A549 (cell line): ENCODE data around the gene C8B. TPM values are rescaled to one million over a fixed set of nuclear protein-coding genes. Genes with fewer than 3 reads are reported as not detected.

ENCODE experiments used
- ATAC-seq, 2 experiments: fragments of 200-7000 bp in 1 of 2; fragments of >200 bp in 1 of 2; cut with Nextera tagmentation in 1 of 2; cut with Tn5 transposase in 1 of 2; 3 replicates each; pipeline versions ENCODE4 v1.8.0 to v1.9.1; 2018 to 2020; ENCODE audit warnings: mild to moderate bottlenecking in 1 of 2, moderate library complexity in 1 of 2
- CTCF ChIA-PET: fragments of 300-600 bp; sonication (Branson Sonifier 250); formaldehyde crosslinking; extraction: SDS; loops from one replicate; lab custom pipeline; 2021; ENCODE audit warnings: antibody characterized with exemption, inconsistent platforms; lab: Yijun Ruan, JAX
- POLR2A ChIA-PET: fragments of 350-600 bp; formaldehyde crosslinking; extraction: SDS; loops from one replicate; lab custom pipeline; 2021; ENCODE audit warnings: antibody characterized with exemption, inconsistent platforms; lab: Yijun Ruan, JAX
- DNase-seq, 2 experiments: peaks; one replicate each; pipeline versions ENCODE4 v3.0.0 to v3.0.0-alpha.2; 2011 to 2016; ENCODE audit warnings: low read depth in 1 of 2, low spot score in 1 of 2
- FAIRE-seq: peaks from 2 replicates; lab custom pipeline; 2011; peaks lifted over from hg19 to GRCh38; lab: Jason Lieb, UNC
- H3K27ac ChIP-seq, 2 experiments: fragments of >200 bp; sonication (Bioruptor Twin); formaldehyde crosslinking; 3 replicates each; pipeline ENCODE4 v1.5.1; 2016 to 2017
- H3K4me1 ChIP-seq: fragments of >200 bp; sonication (Bioruptor Twin); formaldehyde crosslinking; 3 replicates; pipeline ENCODE4 v1.6.1; 2016
- H3K4me2 ChIP-seq: fragments of >200 bp; sonication (Bioruptor Twin); formaldehyde crosslinking; 3 replicates; pipeline ENCODE4 v1.6.1; 2016
- H3K4me3 ChIP-seq: fragments of >200 bp; sonication (Bioruptor Twin); formaldehyde crosslinking; 3 replicates; pipeline ENCODE4 v1.5.1; 2016
- H3K9me3 ChIP-seq: fragments of >200 bp; sonication (Bioruptor Twin); formaldehyde crosslinking; 3 replicates; pipeline ENCODE4 v1.6.1; 2016
- BCL3 ChIP-seq: fragments of >200 bp; sonication (Bioruptor Twin); formaldehyde crosslinking; IDR thresholded peaks from 3 replicates; pipeline ENCODE4 v1.6.1; 2016
- BHLHE40 ChIP-seq: IDR thresholded peaks from 2 replicates; pipeline ENCODE4 v1.6.1; 2012; ENCODE audit warnings: low read depth, low read length, inconsistent platforms
- CHD2 ChIP-seq: fragments of 150-350 bp; IDR thresholded peaks from 2 replicates; pipeline ENCODE4 v1.6.1; 2014; ENCODE audit warnings: low read length; ENCODE audit not compliant: partially characterized antibody
- EHF ChIP-seq: fragments of 250-450 bp; sonication (Bioruptor Pico); IDR thresholded peaks from 2 replicates; pipeline ENCODE4 v1.5.0; 2020; ENCODE audit warnings: mild to moderate bottlenecking
- ELK1 ChIP-seq: fragments of 150-350 bp; IDR thresholded peaks from 2 replicates; pipeline ENCODE4 v1.6.1; 2014; ENCODE audit warnings: low read depth, mild to moderate bottlenecking, low read length
- FOSB ChIP-seq: fragments of 250-450 bp; sonication (Bioruptor Pico); IDR thresholded peaks from 2 replicates; pipeline ENCODE4 v1.5.0; 2020; ENCODE audit warnings: mild to moderate bottlenecking, moderate library complexity
- HEYL ChIP-seq: fragments of 250-450 bp; sonication (Bioruptor Pico); IDR thresholded peaks from 2 replicates; pipeline ENCODE4 v1.8.0; 2021; ENCODE audit warnings: mild to moderate bottlenecking, moderate library complexity
- HOXA7 ChIP-seq: fragments of 250-450 bp; sonication (Bioruptor Pico); IDR thresholded peaks from 2 replicates; pipeline ENCODE4 v1.5.0; 2020; ENCODE audit warnings: mild to moderate bottlenecking, moderate library complexity
- JUNB ChIP-seq: fragments of >200 bp; sonication (Bioruptor Twin); formaldehyde crosslinking; IDR thresholded peaks from 2 replicates; pipeline ENCODE4 v1.6.1; 2016
- KDM5A ChIP-seq: fragments of 200-600 bp; sonication (generic); IDR thresholded peaks from 2 replicates; pipeline ENCODE4 v1.6.1; 2016; ENCODE audit warnings: antibody characterized with exemption, mild to moderate bottlenecking
- MAFK ChIP-seq: fragments of 450-650 bp; IDR thresholded peaks from 2 replicates; pipeline ENCODE4 v1.6.1; 2014; ENCODE audit not compliant: partially characterized antibody
- MYC ChIP-seq: IDR thresholded peaks from 2 replicates; pipeline ENCODE4 v1.6.1; 2012; ENCODE audit warnings: mild to moderate bottlenecking, inconsistent platforms, low read length, improper control_type of control experiment, borderline replicate concordance
- NR3C1 ChIP-seq: fragments of >200 bp; sonication (Bioruptor Twin); formaldehyde crosslinking; IDR thresholded peaks from 3 replicates; pipeline ENCODE4 v1.6.1; 2017
- PBX3 ChIP-seq: IDR thresholded peaks from 2 replicates; pipeline ENCODE4 v1.6.1; 2012
- POLR2AphosphoS2 ChIP-seq: conservative IDR thresholded peaks from 2 replicates; pipeline ENCODE4 v1.6.1; 2012; ENCODE audit warnings: low read length, improper control_type of control experiment, inconsistent platforms
- RAD21 ChIP-seq, 2 experiments: fragments of >200 bp in 1 of 2; sonication (Bioruptor Twin) in 1 of 2; formaldehyde crosslinking in 1 of 2; IDR thresholded peaks in 1 of 2; conservative IDR thresholded peaks in 1 of 2; 2 replicates in 1 of 2; 3 replicates in 1 of 2; pipeline ENCODE4 v1.6.1; 2012 to 2018; ENCODE audit warnings: inconsistent platforms in 1 of 2
- SMC3 ChIP-seq: fragments of >200 bp; sonication (Bioruptor Twin); formaldehyde crosslinking; IDR thresholded peaks from 3 replicates; pipeline ENCODE4 v1.6.1; 2018; ENCODE audit warnings: inconsistent platforms
- SREBF2 ChIP-seq: fragments of 450-650 bp; IDR thresholded peaks from 2 replicates; pipeline ENCODE4 v1.6.1; 2014; ENCODE audit warnings: mild to moderate bottlenecking, moderate library complexity
- USF2 ChIP-seq: fragments of 450-650 bp; IDR thresholded peaks from 2 replicates; pipeline ENCODE4 v1.6.1; 2014; ENCODE audit warnings: antibody characterized with exemption
- ZNF302 ChIP-seq: fragments of 250-450 bp; sonication (Bioruptor Pico); IDR thresholded peaks from 2 replicates; pipeline ENCODE4 v1.9.0; 2021; ENCODE audit warnings: inconsistent platforms, mild to moderate bottlenecking, moderate library complexity
- WGBS: methylation state at CpG from one replicate; pipeline ENCODE4 v1.1.6; 2017; ENCODE audit errors: missing lambda C conversion rate; 5-methylcytosine and 5-hydroxymethylcytosine counted together
- polyA plus RNA-seq, 4 experiments: library from polyadenylated mRNA; depleted of rRNA in 3 of 4; stranded (reverse); fragments of >200 nt; fragmentation: RNase III in 1 of 4; extraction: RNeasy Plus Mini Kit Qiagen cat#74134 plus additional on column Dnase treatment in 1 of 4; gene quantifications; 2 replicates in 3 of 4; 3 replicates in 1 of 4; pipeline ENCODE4 v1.2.3, GENCODE V29; 2011 to 2017
- TF ChIP-seq, protein P1 (sequence below): IDR thresholded peaks from 2 replicates; pipeline ENCODE4 v1.6.1; 2012
- TF ChIP-seq, protein P2 (sequence below): fragments of 200-600 bp; sonication (generic); IDR thresholded peaks from 2 replicates; pipeline ENCODE4 v1.6.1; 2016; ENCODE audit warnings: antibody characterized with exemption, mild to moderate bottlenecking, moderate library complexity

Gene C8B
- polyA plus RNA-seq, 2 of the 4 experiments (the other 2 are of a cell fraction): not detected

GRCh38 chr1:56973923-56974742 is 8.3 kb upstream of the C8B start:
- no peak for ATAC-seq
- CTCF ChIA-PET: no interaction called here
- POLR2A ChIA-PET: no interaction called here
- no peak overlapping the region for H3K4me3 ChIP-seq
- WGBS: 0% methylated on average over 5 of the region's 5 CpGs
- TF ChIP-seq, protein P1, sequence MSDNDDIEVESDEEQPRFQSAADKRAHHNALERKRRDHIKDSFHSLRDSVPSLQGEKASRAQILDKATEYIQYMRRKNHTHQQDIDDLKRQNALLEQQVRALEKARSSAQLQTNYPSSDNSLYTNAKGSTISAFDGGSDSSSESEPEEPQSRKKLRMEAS: no peak
- no peak for TF ChIP-seq EHF (CRISPR knock-in tag)
- TF ChIP-seq CHD2: no peak
- no peak for TF ChIP-seq FOSB (CRISPR knock-in tag)
- no peak for TF ChIP-seq RAD21 (conservative IDR thresholded peaks at IDR 0.05 in 1 of 2, IDR thresholded peaks at IDR 0.05 in 1 of 2)
- TF ChIP-seq BCL3: no peak
- TF ChIP-seq, protein P2, sequence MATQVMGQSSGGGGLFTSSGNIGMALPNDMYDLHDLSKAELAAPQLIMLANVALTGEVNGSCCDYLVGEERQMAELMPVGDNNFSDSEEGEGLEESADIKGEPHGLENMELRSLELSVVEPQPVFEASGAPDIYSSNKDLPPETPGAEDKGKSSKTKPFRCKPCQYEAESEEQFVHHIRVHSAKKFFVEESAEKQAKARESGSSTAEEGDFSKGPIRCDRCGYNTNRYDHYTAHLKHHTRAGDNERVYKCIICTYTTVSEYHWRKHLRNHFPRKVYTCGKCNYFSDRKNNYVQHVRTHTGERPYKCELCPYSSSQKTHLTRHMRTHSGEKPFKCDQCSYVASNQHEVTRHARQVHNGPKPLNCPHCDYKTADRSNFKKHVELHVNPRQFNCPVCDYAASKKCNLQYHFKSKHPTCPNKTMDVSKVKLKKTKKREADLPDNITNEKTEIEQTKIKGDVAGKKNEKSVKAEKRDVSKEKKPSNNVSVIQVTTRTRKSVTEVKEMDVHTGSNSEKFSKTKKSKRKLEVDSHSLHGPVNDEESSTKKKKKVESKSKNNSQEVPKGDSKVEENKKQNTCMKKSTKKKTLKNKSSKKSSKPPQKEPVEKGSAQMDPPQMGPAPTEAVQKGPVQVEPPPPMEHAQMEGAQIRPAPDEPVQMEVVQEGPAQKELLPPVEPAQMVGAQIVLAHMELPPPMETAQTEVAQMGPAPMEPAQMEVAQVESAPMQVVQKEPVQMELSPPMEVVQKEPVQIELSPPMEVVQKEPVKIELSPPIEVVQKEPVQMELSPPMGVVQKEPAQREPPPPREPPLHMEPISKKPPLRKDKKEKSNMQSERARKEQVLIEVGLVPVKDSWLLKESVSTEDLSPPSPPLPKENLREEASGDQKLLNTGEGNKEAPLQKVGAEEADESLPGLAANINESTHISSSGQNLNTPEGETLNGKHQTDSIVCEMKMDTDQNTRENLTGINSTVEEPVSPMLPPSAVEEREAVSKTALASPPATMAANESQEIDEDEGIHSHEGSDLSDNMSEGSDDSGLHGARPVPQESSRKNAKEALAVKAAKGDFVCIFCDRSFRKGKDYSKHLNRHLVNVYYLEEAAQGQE: no peak
- TF ChIP-seq SMC3: no peak
- TF ChIP-seq USF2: no peak
- no peak for TF ChIP-seq HEYL (CRISPR knock-in tag)
- TF ChIP-seq, all 56 proteins: peak for 0
- Histone ChIP-seq H3K27ac (no peak overlapping the region), H3K9me3 (no peaks in the 10 kb centered on the region; the same call in 2 of the 3 replicates), H3K4me2 (no peak overlapping the region), H3K4me1 (no peaks in the 10 kb centered on the region)
- FAIRE-seq: no peak
- DNase-seq: no peak

DNA sequence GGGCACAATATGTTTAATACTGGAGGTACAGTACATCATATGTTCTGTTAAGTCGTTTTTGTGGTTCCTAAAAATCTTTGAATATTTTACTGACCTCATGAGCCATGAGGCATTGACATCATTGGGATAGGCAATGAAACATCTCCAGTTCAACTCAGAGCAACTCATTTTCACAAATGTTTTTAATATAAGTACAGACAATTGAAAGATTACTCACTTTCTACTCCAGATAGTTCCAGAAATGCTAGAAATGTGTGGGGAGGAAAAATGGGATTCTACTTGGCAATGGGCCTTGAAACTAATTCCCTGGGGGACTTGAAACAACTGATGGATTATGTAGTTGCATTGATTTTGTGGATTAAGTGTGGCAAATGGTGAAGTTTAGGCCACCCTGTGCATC is 7.2 kb upstream of the C8B start:
- ATAC-seq (no peak), DNase-seq (no peak), FAIRE-seq (no peak)
- Histone ChIP-seq H3K9me3 (no peaks in the 10 kb centered on the region; the same call in 2 of the 3 replicates), H3K4me1 (no peaks in the 10 kb centered on the region), H3K4me3 (no peak overlapping the region), H3K4me2 (no peak overlapping the region), H3K27ac (no peak overlapping the region)
- 0% methylated on average over 1 of the region's 1 CpG for WGBS
- no peak for TF ChIP-seq PBX3
- TF ChIP-seq FOSB (CRISPR knock-in tag): no peak
- no peak for TF ChIP-seq ZNF302 (CRISPR knock-in tag)
- TF ChIP-seq JUNB: no peak
- no peak for TF ChIP-seq MAFK
- TF ChIP-seq SREBF2: no peak
- no peak for TF ChIP-seq BHLHE40
- TF ChIP-seq BCL3: no peak
- no peak for TF ChIP-seq MYC
- TF ChIP-seq ELK1: no peak
- no peak for TF ChIP-seq SMC3
- no peak for TF ChIP-seq HOXA7 (CRISPR knock-in tag)
- TF ChIP-seq NR3C1: no peak
- no peak for TF ChIP-seq POLR2AphosphoS2
- TF ChIP-seq HEYL (CRISPR knock-in tag): no peak
- no peak for TF ChIP-seq KDM5A
- TF ChIP-seq, all 56 proteins: peak for 0
- POLR2A ChIA-PET: no interaction called here
- CTCF ChIA-PET: no interaction called here
